ENCODE measurements around the gene SEMA3C.

Gene SEMA3C

DNA sequence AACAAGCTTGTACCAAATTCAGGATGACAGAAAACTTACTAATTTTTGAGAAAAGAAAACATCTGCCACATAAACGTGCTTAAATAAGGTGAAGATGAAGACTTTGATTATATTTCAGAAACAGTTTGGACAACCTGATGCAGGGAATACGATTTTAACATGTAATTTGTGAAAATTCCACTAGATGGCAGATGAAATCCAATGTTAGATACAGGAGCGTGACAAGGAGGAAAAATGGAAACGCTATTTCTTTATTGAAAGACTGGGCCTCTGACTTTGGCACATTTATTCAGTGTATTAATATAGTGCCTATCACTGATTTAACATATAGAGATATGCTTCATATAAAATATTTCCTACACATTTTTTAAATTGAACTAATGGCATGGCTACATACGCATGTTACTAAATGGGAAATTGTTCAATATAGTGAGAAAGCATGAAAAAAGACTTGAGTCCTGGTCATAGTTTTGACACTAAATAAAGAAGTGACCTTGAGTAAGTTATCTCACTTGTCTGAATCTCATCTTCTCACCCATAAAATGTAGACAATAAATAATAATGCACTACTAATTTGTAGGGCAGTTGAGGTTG lies 219.7 kb downstream of the SEMA3C start:
- H3K4me1 ChIP-seq (ENCODE audit: insufficient read depth, low read length, poor library complexity, severe bottlenecking): no peaks in the 10 kb centered on the region
- no peaks in the 10 kb centered on the region for H3K79me2 ChIP-seq (ENCODE audit: insufficient read depth, low read length)
- no peak overlapping the region for H3K4me3 ChIP-seq (ENCODE audit: low read length, poor library complexity, severe bottlenecking)
- H4K20me1 ChIP-seq (ENCODE audit: insufficient read depth, low read length, poor library complexity, severe bottlenecking): no peaks in the 10 kb centered on the region
- H3K9me3 ChIP-seq (ENCODE audit: insufficient read depth, low read depth, low read length): no peaks in the 10 kb centered on the region
- no peak overlapping the region for H3K4me2 ChIP-seq (ENCODE audit: low read depth, low read length, poor library complexity, severe bottlenecking)
- no peaks in the 10 kb centered on the region for H3F3A ChIP-seq (ENCODE audit: low read depth)
- no peaks in the 10 kb centered on the region for H3K9me2 ChIP-seq (replicated peaks; ENCODE audit: low read depth, low read length)
- H3K9ac ChIP-seq (ENCODE audit: low read depth, low read length, poor library complexity, severe bottlenecking): no peak overlapping the region
- no peaks in the 10 kb centered on the region for H3K36me3 ChIP-seq (ENCODE audit: insufficient read depth, low read length)
- H2AFZ ChIP-seq (ENCODE audit: low read length): no peak overlapping the region
- H3K27me3 ChIP-seq (ENCODE audit: insufficient read depth, low read length, poor library complexity, severe bottlenecking): no peaks in the 10 kb centered on the region
- TF ChIP-seq, protein P1, sequence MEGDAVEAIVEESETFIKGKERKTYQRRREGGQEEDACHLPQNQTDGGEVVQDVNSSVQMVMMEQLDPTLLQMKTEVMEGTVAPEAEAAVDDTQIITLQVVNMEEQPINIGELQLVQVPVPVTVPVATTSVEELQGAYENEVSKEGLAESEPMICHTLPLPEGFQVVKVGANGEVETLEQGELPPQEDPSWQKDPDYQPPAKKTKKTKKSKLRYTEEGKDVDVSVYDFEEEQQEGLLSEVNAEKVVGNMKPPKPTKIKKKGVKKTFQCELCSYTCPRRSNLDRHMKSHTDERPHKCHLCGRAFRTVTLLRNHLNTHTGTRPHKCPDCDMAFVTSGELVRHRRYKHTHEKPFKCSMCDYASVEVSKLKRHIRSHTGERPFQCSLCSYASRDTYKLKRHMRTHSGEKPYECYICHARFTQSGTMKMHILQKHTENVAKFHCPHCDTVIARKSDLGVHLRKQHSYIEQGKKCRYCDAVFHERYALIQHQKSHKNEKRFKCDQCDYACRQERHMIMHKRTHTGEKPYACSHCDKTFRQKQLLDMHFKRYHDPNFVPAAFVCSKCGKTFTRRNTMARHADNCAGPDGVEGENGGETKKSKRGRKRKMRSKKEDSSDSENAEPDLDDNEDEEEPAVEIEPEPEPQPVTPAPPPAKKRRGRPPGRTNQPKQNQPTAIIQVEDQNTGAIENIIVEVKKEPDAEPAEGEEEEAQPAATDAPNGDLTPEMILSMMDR (conservative IDR thresholded peaks at IDR 0.05; ENCODE audit: low read length): peak; percentile 83
- no peak for TF ChIP-seq EZH2phosphoT487 (IDR thresholded peaks at IDR 0.05; ENCODE audit: borderline replicate concordance)

Data from Loucy (cell line).